Transverse colon (tissue), 4 donors: ENCODE results near the gene CLSTN2.

ENCODE experiments used
- CTCF ChIP-seq, 5 experiments: fragments of 200-600 bp in 3 of 5; fragments of 450-650 bp in 2 of 5; sonication (generic) in 3 of 5; IDR thresholded peaks; 1 replicate in 2 of 5; 2 replicates in 3 of 5; pipeline ENCODE4 v1.5.1; 2016 to 2017; ENCODE audit warnings: antibody characterized with exemption in 5 of 5, inconsistent platforms in 3 of 5, mild to moderate bottlenecking in 2 of 5, moderate library complexity in 1 of 5
- POLR2A ChIP-seq: fragments of 450-650 bp; IDR thresholded peaks from one replicate; pipeline ENCODE4 v1.6.1; 2016; ENCODE audit warnings: antibody characterized with exemption, mild to moderate bottlenecking, moderate library complexity
- POLR2AphosphoS5 ChIP-seq, 3 donors: sonication (generic); formaldehyde crosslinking; IDR thresholded peaks; one replicate each; pipeline ENCODE4 v1.6.1; 2016; ENCODE audit warnings: antibody characterized with exemption in 3 of 3

- TF ChIP-seq CTCF (IDR thresholded peaks at IDR 0.05) (no peak), POLR2A (no peak), POLR2AphosphoS5 (IDR thresholded peaks at IDR 0.05) (no peak)
Measured at GRCh38 chr3:140223631-140224030, 288.6 kb downstream of the CLSTN2 start.
